ENCODE results near the gene C12orf54.

DNA sequence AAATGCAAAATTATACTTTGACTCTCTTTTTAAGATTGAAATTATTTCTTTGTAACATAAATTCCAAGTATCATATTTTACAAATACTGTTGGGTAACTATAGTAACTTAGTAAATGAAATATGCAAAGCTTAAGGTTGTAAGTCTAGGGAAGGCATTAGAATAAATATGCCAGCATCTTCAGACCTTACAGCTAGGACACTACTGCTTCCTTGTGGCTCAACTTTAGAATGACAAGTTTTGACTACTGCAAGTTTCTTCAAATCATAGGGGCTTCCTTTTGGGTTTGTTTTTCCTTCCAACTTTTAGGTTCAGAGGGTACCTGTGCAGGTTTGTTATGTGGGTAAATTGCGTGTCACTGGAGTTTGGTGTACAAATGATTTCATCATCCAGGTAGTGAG, 27.6 kb upstream of the C12orf54 start:
- TF ChIP-seq, protein P1, sequence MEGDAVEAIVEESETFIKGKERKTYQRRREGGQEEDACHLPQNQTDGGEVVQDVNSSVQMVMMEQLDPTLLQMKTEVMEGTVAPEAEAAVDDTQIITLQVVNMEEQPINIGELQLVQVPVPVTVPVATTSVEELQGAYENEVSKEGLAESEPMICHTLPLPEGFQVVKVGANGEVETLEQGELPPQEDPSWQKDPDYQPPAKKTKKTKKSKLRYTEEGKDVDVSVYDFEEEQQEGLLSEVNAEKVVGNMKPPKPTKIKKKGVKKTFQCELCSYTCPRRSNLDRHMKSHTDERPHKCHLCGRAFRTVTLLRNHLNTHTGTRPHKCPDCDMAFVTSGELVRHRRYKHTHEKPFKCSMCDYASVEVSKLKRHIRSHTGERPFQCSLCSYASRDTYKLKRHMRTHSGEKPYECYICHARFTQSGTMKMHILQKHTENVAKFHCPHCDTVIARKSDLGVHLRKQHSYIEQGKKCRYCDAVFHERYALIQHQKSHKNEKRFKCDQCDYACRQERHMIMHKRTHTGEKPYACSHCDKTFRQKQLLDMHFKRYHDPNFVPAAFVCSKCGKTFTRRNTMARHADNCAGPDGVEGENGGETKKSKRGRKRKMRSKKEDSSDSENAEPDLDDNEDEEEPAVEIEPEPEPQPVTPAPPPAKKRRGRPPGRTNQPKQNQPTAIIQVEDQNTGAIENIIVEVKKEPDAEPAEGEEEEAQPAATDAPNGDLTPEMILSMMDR (IDR thresholded peaks at IDR 0.05; ENCODE audit: low read length): peak; percentile 43
- TF ChIP-seq EZH2phosphoT487 (IDR thresholded peaks at IDR 0.05; ENCODE audit: low read length): no peak
- no peak for TF ChIP-seq EZH2 (optimal IDR thresholded peaks at IDR 0.05; ENCODE audit: low read depth, low read length)
